GM21390 (cell line): Measurements from ENCODE around the gene CTSC.
A peak's percentile ranks its signal among the peaks of the same experiment; 100 is the strongest.
"Not testable (repeated sequence)": the region's sequence is repeated elsewhere in the genome, so short reads cannot be mapped to it uniquely, and the experiment has no call there.

Experiments used
- ATAC-seq: cut with Tn5 transposase; IDR thresholded peaks from one replicate; pipeline ENCODE4 v1.9.1; 2021; ENCODE audit not compliant: unreplicated experiment

Gene CTSC

DNA sequence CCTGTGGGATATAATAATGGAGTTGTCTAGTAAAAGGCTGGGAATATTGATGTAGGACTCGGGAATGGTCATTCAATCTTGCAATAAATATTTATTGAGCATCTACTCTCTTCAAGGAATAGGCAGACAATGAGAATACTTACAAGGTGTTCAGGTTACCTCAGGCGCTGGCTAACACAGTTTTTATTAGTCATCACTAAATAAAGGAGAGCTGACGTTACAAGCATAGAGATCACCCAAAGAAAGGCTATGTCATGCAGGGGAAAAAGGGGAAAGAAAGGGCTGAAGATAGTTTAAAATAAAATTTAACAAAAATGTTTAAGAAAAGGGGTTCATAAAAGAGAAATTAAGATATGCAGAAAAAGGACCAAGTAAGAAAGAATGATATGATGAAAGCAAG, 15.8 kb upstream of the CTSC start:
- ATAC-seq = no peak

DNA sequence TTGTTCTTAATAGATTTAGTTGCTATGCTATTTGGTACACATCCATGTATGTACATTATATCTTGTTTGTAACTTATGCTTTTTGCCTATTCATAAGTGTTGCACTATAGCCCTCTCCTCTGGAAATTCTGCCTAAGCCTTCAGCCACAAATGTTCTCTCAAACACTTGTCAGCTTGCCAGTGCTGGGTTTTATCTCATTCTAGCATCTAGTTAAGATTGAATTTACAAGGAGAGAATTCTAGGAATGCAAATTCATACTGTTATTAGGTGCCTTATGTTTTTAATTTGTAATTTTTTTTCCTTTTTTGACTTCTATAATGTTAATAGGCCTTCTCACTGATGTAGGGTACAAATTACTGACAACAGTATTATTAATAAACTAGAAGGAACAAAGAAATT, 14.6 kb upstream of the CTSC start:
- ATAC-seq = no peak

DNA sequence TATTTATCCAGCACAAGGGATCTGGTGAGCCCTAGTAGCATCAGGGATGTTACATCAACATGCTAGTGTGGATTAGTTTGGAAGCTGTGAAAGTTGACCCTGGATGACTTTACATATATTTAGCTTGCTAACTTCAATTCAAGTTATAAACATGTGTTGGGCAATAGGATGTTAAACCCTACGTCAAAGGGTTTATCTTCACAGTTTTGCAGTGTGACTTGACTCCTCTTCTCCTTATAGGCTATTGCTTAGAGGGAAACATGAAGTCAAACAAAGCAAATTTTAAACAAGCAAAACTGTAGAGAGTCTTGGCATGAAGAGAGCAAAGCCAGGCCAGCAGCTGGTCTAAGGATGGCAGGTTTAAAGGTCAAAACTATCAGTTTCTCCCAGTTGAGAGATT, 11.3 kb upstream of the CTSC start:
- ATAC-seq = no peak

DNA sequence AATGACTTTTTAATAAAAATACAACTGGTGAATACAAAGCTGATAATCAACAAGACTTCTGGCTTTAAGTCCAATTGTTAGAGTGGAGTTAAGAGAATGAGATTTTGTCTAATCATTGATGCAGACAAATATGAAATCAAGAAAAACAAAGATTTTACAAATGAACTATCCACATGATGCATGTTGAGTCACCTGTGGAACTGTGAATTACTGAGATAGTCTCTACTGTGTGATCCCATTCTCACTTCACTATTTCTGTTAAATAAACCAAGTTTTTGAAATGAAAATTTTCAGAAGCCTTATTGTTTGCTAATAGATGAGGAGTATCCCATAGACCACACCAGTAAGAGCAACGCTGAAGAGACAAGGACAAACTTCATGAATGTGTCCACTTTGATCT, 8.4 kb upstream of the CTSC start:
- no peak for ATAC-seq

DNA sequence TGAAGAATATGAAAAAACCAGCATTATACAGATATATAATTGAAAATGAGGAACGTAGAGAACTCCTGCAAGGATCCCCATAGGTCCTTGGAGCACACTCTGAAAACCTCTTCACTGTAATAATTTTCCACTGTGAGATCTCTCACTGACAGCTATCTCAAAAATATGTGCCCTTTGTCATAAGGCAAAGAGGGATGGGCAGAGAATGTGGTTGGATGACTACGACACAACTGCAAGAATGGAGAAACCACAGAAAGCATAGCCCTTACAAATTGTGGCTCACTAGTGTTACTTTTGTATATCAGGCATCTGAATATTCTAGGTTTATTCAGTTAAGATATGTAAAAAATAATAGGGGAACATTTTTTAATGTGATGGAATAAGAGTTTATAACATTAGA, 7.9 kb upstream of the CTSC start:
- no peak for ATAC-seq

DNA sequence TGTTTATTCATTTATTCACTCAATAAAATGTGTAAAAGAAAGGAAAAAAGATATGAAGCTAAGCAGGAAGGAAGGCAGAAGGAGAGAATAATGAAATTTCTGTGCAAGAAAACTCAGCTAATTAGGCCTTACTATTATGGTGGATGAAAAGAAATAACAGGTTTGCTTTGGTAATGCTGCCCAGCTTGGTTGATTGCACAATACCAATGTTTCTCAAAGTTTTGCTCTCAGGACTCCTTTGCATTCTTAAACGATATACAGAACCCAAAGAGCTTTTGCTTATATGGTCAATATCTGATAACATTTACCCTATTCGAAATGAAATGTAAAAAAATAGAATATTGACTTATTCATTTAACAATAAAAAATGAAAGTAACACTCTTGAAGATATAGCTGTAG, 7.3 kb upstream of the CTSC start:
- no peak for ATAC-seq

DNA sequence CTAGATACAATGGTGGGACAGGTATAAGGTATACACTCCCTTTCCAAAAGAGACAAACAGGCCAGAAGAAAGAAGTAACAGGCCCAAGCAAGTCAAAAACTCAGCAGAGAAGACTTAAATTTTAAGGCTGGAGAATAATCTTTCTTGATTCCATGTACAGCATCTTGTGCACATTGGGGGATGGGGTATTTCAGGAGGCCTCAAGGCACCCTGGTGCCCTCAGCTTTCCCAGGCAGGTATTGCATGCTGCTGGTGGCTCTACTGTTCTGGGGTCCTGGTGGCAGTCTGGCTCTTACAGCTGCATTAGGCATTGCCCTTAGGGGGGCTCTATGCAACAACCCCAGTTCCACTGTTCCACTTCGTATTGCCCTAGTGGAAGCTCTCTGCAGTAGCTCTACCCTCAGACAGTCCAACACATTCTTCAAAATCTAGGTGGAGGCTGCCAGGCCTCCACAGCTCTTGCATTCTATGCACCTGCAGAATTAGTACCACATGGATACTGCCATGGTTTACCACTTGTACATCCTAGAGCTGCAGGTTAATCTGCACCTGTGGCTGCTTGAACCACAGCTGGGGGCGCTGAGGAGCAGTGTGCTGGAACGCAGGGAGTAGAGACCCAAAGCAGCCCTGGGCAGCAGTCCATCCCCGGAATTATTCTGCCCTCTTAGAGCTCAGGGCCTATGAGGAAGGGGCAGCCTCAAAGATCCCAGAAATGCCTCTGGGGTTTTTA, 4.2 kb upstream of the CTSC start:
- no peak for ATAC-seq

DNA sequence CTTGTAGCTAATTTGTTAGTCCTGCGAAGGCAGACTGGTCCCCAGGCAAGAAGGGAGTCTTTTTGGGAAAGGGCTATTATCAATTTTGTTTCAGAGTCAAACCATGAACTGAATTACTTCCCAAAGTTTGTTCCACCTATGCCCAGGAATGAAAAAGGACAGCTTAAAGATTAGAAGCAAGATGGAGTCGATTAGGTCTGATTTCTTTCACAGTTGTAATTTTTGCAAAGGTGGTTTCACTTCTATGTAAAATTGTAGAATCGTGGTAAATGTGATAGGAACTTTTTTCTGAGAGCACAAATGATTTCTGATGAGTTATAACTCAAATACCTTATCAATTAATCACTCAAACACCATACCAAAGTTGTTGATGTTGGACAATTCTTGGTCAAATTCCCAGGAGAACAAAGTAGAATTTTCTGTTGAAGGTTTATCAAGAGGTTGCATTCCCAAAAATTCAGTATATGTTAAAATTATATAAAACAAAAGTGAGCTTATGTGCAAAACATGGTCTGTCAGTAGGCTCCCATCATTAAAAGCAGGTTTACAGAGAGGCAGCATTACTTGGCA, 2.9 kb upstream of the CTSC start:
- ATAC-seq = no peak

DNA sequence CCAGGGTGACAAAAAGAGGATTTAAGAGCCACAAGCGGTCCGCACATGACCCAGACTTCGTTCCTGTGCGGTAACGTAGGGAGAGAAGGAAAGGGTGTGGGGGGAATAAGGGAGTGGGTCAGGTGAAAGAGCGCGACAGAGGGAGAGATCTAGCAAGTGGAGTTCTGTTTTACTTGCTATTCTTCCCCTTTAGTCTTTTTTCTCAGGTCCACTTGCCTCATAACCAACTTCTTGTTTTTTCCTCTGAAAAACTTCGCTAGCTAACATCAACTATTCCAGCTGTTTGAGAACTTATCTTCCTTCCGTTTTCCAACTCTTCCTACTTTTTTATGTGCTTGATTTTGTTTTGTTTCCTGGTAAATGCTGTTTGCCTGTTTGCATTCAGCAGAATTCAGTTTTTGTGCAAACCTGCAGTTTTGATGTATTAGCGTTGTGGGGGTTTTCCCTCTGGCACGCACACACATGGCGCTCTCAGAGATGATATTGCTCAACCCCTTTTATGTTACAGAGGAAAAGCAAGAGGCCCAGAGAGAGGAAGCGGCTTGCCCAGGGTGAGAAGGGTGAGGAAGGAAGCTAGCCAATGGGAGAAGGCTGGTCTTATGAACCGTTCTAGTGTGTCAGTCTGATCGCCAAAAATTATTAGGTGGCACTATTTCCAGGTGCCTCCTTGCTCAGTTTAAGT, 592 bp upstream of the CTSC start:
- ATAC-seq = peak; percentile 46

DNA sequence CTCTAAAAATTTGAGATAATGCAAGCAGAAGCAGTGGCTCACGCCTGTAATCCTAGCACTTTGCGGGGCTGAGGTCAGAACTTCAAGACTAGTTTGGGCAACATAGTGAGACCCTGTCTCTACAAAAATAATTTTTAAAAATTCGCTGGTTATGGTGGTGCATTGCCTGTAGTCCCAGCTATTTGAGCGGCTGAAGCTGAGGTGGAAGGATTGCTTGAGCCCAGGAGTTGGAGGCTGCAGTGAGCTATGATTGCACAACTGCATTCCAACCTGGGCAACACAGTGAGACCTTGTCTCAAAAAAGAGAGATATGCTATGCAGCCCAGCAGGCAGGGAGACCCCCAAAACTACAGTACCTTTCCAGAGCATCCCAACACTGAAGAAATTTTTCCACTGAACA, 2.3 kb downstream of the CTSC start:
- ATAC-seq = no peak

DNA sequence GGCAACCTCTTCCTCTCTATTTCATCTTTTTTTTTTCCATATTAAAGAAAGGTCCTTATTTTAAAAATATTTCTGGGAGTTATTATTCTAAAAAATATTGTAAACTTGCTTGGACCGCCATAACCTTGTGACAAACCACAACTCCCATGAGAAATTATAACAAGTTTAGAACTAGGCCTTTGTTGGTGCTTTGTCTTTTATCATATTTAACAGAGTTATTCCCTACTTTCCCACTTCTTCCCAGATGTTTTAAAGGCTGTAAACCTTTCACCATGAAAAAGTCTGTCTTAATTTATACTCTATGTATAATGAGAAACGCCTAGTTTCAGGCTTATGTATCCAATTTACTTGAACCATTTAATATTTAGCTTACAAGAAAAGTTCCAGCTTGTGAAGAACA, 3.7 kb downstream of the CTSC start:
- ATAC-seq = no peak

DNA sequence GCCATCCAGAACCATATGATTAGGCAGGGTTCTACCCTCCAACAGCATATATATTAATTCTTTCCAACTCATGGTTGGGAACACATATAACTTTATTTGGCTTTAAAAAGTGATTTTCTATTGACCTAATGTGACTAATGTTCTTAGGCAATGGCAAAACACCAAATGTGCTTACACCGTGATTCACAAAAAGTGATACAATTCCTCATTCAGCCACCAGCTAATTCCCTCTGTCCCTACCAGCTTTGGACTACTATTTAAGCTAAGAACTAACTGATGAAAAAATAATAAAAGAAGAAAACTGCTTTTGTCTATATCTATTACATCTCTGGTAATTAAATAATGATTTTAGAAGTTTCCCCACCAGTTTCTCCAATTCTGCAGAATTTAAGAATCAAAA, 4.7 kb downstream of the CTSC start:
- no peak for ATAC-seq

DNA sequence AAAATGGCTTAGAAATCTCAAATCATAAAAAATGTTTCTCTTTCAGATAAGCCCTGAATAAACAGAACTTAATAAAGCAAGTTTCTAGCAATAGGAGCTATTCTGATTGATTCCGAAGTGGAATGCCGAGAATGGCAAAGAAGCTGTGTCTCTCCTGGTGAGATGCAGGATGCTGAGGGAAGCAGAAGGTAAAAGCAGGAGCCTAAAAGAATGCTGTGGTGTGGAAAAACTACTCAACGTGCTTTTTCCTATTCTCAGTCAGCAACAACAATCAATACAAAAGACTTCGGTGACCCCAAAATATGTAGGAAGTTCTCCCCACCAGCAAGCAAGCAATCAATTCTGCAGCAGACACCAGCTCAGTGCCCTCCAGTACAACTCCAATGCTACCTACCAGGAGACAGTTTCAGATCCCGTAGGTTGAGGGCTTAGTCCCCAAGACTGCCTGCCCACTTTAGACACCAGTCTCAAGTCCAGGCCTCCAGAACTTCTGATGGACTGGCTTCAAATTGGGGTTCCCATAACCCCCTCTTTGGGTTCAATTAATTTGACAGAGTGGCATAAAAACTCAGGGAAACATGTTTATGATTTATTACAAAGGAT, 6.6 kb downstream of the CTSC start:
- ATAC-seq = no peak

DNA sequence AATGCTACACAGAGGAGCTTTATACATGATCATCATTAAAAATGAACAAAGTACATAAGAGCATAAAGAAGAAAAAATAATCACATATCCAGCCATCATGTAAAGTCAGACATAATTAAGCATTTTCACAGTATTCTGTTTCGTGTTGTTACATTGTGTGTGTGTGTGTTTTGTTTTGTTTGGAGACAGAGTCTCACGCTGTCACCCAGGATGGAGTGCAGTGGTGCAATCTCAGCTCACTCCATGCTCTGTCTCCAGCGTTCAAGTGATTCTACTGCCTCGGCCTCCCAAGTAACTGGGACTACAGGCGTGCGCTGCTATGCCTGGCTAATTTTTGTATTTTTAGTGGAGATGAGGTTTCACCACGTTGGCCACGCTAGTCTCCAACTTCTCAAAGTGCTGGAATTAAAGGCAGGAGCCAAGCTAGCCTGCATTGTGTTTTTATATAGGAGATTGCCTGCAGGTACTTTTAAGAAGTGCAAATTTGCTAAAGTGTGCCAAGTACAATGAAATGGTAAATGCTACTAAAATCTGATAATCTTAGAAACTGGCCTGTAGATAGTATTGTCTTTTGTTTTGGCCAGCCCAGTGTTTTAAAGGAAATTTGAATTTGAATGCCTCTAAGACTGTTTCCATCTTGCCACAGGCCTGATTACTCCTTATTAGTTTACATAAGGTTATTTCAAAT, 7.8 kb downstream of the CTSC start:
- no peak for ATAC-seq

DNA sequence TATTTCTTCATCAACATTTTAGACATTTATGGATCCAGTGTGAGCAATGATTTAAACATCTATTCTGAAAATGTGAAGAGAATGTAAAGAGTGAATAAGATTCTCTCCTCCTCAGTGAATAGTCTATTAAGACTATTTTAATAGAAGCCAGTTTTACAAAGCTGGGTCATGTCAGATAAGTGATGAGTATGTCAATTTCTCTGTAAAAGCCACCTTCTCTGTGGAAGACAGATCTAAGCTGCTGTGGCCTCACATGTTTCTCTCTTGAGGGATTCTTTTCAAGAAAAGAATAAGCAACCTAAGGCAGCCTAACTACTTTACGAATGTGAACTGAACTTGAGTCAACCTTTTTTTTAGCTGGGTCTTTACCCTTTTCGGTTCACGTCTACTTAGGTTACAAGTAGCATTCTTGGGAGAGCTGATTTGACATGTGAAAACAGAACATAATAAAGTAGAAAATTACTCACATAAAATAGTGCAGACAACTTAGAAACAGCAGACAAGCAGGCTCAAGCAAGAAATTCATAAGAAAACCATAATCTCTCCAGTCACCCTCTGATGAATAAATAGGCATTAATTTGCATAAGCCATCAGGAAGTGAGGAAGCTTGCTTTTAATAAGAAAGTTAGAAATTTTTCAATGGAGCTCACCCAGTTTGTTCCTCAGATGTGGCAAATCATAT, 9.9 kb downstream of the CTSC start:
- ATAC-seq = peak; percentile 32

DNA sequence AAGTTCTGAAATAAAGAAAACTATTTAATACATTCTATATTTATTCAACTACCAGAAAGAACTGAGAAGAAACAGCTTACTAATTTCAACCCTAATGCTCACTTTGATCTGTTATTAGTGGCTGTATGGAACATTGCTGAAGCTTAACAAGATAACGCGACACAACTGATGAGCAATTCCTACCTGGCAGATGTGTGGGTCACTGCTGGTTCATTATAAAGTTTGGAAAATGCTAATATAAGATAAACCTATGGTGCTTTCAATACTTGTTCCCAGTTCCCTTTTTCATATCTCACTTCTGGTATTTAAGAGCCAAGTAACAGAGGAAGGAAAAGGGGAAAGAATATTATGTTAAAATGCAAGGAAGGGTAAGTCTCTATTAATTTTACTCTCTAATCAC, 10.5 kb downstream of the CTSC start:
- ATAC-seq = peak; percentile 64

DNA sequence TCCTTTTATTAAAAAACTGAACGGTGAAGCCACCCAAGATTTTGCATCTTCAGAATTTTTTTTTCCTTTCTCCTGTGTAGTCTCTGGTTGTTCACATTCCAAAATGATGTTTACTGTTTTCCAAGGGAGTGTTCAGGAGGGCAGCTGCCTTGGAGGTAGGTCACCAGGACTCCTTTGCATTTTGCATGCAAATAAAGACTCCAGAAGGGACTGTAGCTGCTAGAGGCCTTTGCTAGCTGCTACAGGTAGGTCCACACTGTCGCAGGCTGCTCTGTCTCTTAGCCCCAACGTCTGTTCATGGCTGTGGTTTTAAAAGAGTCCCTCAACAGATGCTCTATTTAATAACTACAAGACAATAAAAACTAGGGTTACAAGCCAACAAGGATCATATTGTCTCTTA, 11.4 kb downstream of the CTSC start:
- no peak for ATAC-seq

DNA sequence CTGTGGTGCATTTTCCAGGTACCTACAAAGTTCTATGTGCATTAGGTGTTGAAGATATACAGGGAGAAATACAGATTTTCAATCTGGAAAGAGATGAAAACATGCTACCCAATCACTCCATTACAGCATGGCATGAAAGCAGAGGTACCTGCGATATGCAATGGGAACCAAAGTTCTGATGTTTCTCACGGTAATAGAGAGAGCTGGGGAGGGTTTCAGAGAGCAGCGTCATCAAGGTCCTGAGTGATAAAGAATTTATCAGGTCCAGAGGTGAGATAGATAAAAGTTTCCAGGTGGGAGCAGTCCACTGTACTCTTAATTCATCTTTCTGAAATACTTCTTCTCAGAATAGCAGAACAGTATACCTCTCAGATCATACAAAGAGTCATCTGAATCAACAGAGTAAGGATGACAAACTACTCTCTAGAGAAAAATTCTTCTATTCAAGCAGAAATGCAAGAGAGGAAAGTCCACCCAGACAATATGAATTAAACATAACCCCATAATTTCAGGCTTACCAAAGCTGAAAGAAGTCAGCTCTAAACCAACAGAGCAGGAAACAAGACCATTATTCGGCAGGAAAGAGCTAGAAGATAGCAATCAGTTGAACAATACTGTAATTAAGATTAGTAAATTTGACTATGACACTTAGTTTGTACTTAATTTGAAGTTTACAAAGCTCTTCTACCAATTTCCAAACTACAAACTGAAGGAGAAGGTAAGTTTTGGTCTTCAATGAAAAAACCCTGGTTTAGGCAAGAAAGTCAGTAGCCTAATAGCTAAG, 12.8 kb downstream of the CTSC start:
- ATAC-seq = no peak

DNA sequence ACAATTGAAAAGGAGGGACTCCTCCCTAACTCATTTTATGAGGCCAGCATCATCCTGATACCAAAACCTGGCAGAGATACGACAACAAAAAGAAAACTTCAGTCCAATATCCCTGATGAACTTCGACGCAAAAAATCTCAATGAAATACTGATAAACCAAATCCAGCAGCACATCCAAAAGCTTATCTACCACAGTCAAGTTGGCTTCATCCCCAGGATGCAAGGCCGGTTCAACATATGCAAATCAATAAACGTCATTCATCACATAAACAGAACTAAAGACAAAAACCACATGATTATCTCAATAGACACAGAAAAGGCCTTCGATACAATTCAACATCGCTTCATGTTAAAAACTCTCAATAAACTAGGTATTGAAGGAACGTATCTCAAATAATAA, 14.7 kb downstream of the CTSC start:
- ATAC-seq = not testable (repeated sequence)

DNA sequence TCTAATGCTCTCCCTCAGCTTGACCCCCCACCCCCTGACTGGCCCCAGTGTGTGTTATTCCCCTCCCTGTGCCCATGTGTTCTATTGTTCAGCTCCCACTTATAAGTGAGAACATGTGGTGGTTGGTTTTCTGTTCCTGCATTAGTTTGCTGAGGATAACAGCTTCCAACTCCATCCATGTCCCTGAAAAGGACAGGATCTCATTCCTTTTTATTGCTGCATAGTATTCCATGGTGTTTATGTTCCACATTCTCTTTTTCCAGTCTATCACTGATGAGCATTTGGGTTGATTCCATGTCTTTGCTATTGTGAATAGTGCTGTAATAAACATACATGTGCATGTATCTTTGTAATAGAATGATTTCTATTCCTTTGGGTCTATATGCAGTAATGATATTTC, 16.1 kb downstream of the CTSC start:
- not testable (repeated sequence) for ATAC-seq
